Activated CD8-positive, alpha-beta memory T cell treated with anti-CD3 and anti-CD28 coated beads for 48 hours (primary cell): Measurements from ENCODE around the gene CBARP.

Experiments used
- DNase-seq, 3 experiments: peaks; one replicate each; pipeline ENCODE4 v3.0.0-alpha.2; 2020; ENCODE audit warnings: low read depth in 2 of 3, low spot score in 2 of 3

The CBARP gene

GRCh38 chr19:1237754-1238368 lies at the start of gene CBARP:
CBARP (minus strand) TSS chr19:1238005; CDS start chr19:1236100, 1,905 bp downstream.
- no peak for DNase-seq

GRCh38 chr19:1286487-1287353 lies 48.9 kb upstream of the CBARP start:
- no peak for DNase-seq

- DNase-seq, result no peak
Measured at GRCh38 chr19:1285737-1286360, 48.0 kb upstream of the CBARP start, which contains the start of gene EFNA2. EFNA2 (plus strand) TSS chr19:1285873; CDS start chr19:1286169, 296 bp downstream.

GRCh38 chr19:1284979-1285736 lies 47.4 kb upstream of the CBARP start:
- no peak for DNase-seq

- no peak for DNase-seq
Measured at GRCh38 chr19:1284293-1284978, 46.6 kb upstream of the CBARP start.

GRCh38 chr19:1283917-1284292 lies 46.1 kb upstream of the CBARP start:
- DNase-seq, result no peak

GRCh38 chr19:1283207-1283916 lies 45.6 kb upstream of the CBARP start:
- no peak for DNase-seq

GRCh38 chr19:1282588-1283206 lies 44.9 kb upstream of the CBARP start:
- no peak for DNase-seq

- no peak for DNase-seq
Measured at GRCh38 chr19:1281569-1282287, 43.9 kb upstream of the CBARP start.

- DNase-seq, result no peak
Measured at GRCh38 chr19:1280636-1281568, 43.1 kb upstream of the CBARP start.

- DNase-seq, result peak in 1 of 3 experiments; percentile 58
Measured at GRCh38 chr19:1279782-1280341, 42.1 kb upstream of the CBARP start.

- DNase-seq, result no peak
Measured at GRCh38 chr19:1278713-1279660, 41.2 kb upstream of the CBARP start.

- no peak for DNase-seq
Measured at GRCh38 chr19:1278074-1278473, 40.3 kb upstream of the CBARP start.

GRCh38 chr19:1277061-1277460 lies 39.3 kb upstream of the CBARP start:
- no peak for DNase-seq

GRCh38 chr19:1276628-1277022 lies 38.8 kb upstream of the CBARP start:
- DNase-seq, result no peak

- peak in 1 of 3 experiments; percentile 83 for DNase-seq
Measured at GRCh38 chr19:1275976-1276627, 38.3 kb upstream of the CBARP start.
